ENCODE data around the gene CAMP. TPM values are rescaled to one million over a fixed set of nuclear protein-coding genes. Genes with fewer than 3 reads are reported as not detected.

The CAMP gene
- total RNA-seq, 1 donor from 2014 or later: 2.3 TPM

GRCh38 chr3:48225587-48225986, 2.3 kb downstream of the CAMP start:
- no peak for DNase-seq
- no peaks in the 10 kb centered on the region for H3K9me3 ChIP-seq
- H3K36me3 ChIP-seq: no peaks in the 10 kb centered on the region
- intact Hi-C loops (cut with DNase I): no loop called here
- no peak overlapping the region for H3K27ac ChIP-seq
- H3K27me3 ChIP-seq (ENCODE audit: low read depth): no peaks in the 10 kb centered on the region
- H3K4me3 ChIP-seq: no peak overlapping the region
- no peak for TF ChIP-seq CTCF (IDR thresholded peaks at IDR 0.05)
- H3K4me1 ChIP-seq: peaks cover 11% of the 10 kb centered on the region
- no peak for ATAC-seq

- no peak for ATAC-seq
- no peaks in the 10 kb centered on the region for H3K36me3 ChIP-seq
- intact Hi-C loops (cut with DNase I): no loop called here
Observed at GRCh38 chr3:48226939-48227338, 3.6 kb downstream of the CAMP start.

GRCh38 chr3:48232232-48232631, 8.9 kb downstream of the CAMP start:
- no peak for TF ChIP-seq CTCF (IDR thresholded peaks at IDR 0.05)
- no peaks in the 10 kb centered on the region for H3K9me3 ChIP-seq
- no peaks in the 10 kb centered on the region for H3K27me3 ChIP-seq (ENCODE audit: low read depth)
- peaks cover 19% of the 10 kb centered on the region for H3K4me1 ChIP-seq
- no peaks in the 10 kb centered on the region for H3K36me3 ChIP-seq
- H3K4me3 ChIP-seq: no peak overlapping the region
- ATAC-seq (no peak), DNase-seq (no peak)
- no peak overlapping the region for H3K27ac ChIP-seq
- intact Hi-C loops (cut with DNase I): no loop called here

More at GRCh38 chr3:48226939-48227338, 3.6 kb downstream of the CAMP start:
- Histone ChIP-seq H3K4me1 (peaks cover 11% of the 10 kb centered on the region), H3K4me3 (no peak overlapping the region), H3K27me3 (ENCODE audit: low read depth) (no peaks in the 10 kb centered on the region), H3K27ac (no peak overlapping the region), H3K9me3 (no peaks in the 10 kb centered on the region)
- no peak for DNase-seq
- TF ChIP-seq CTCF (IDR thresholded peaks at IDR 0.05): no peak

- Histone ChIP-seq H3K4me3 (no peak overlapping the region), H3K9me3 (no peaks in the 10 kb centered on the region), H3K36me3 (no peaks in the 10 kb centered on the region), H3K27me3 (ENCODE audit: low read depth) (no peaks in the 10 kb centered on the region), H3K27ac (no peak overlapping the region), H3K4me1 (peaks cover 19% of the 10 kb centered on the region)
- peak; percentile 87 for DNase-seq
- intact Hi-C loops (cut with DNase I): no loop called here
- TF ChIP-seq CTCF (IDR thresholded peaks at IDR 0.05): peak; percentile 75
- peak; percentile 97 for ATAC-seq
Observed at GRCh38 chr3:48232734-48233133, 9.4 kb downstream of the CAMP start.

- Histone ChIP-seq H3K36me3 (no peaks in the 10 kb centered on the region), H3K9me3 (no peaks in the 10 kb centered on the region), H3K27ac (no peak overlapping the region), H3K27me3 (ENCODE audit: low read depth) (no peaks in the 10 kb centered on the region), H3K4me3 (no peak overlapping the region), H3K4me1 (peaks cover 19% of the 10 kb centered on the region)
- ATAC-seq: no peak
- intact Hi-C loops (cut with DNase I): no loop called here
- DNase-seq: no peak
- TF ChIP-seq CTCF (IDR thresholded peaks at IDR 0.05): no peak
Observed at GRCh38 chr3:48233542-48233941, 10.2 kb downstream of the CAMP start.

GRCh38 chr3:48236531-48236930, 13.2 kb downstream of the CAMP start:
- Histone ChIP-seq H3K9me3 (no peaks in the 10 kb centered on the region), H3K27ac (peak overlapping the region; percentile 18), H3K4me1 (peaks cover 26% of the 10 kb centered on the region), H3K36me3 (no peaks in the 10 kb centered on the region), H3K4me3 (no peak overlapping the region), H3K27me3 (ENCODE audit: low read depth) (no peaks in the 10 kb centered on the region)
- intact Hi-C loops (cut with DNase I): no loop called here
- DNase-seq (no peak), ATAC-seq (no peak)
- no peak for TF ChIP-seq CTCF (IDR thresholded peaks at IDR 0.05)

All from lower lobe of right lung (tissue), 2 donors.